A172 (cell line): ENCODE measurements around the gene OR4N2. TPM values are rescaled to one million over a fixed set of nuclear protein-coding genes. Genes with fewer than 3 reads are reported as not detected.
"Not testable (repeated sequence)": the region's sequence is repeated elsewhere in the genome, so short reads cannot be mapped to it uniquely, and the experiment has no call there.

Source experiments
- DNase-seq: peaks from one replicate; pipeline ENCODE4 v3.0.0-alpha.2; 2015; ENCODE audit warnings: low spot score
- total RNA-seq: library from RNA; depleted of rRNA; stranded (reverse); fragments of >200 nt; shearing (Covaris generic); gene quantifications from 2 replicates; pipeline ENCODE4 v1.2.3, GENCODE V29; 2014; rRNA removed

The OR4N2 gene
- total RNA-seq, 1 experiment from 2014 or later: not detected

- not testable (repeated sequence) for DNase-seq
Measured at GRCh38 chr14:19834203-19834848, 30.8 kb downstream of the OR4N2 start.

- no peak for DNase-seq
Measured at GRCh38 chr14:19838433-19838832, 34.9 kb downstream of the OR4N2 start.

- DNase-seq: no peak
Measured at GRCh38 chr14:19851365-19851764, 47.8 kb downstream of the OR4N2 start.

- DNase-seq: not testable (repeated sequence)
Measured at GRCh38 chr14:19866061-19866669, 62.6 kb downstream of the OR4N2 start.

GRCh38 chr14:19873178-19873577 is 69.6 kb downstream of the OR4N2 start:
- DNase-seq: no peak

GRCh38 chr14:19874842-19875241 is 71.3 kb downstream of the OR4N2 start, which contains the start of gene OR4K2:
Gene OR4K2 (plus strand): TSS chr14:19875142. CDS start chr14:19876268, 1,126 bp downstream.
- DNase-seq: no peak

- DNase-seq: peak; percentile 1
Measured at GRCh38 chr14:19878029-19878642, 74.6 kb downstream of the OR4N2 start.

Other genes starting within 250 kb of the OR4N2 start
- gene OR11H2, start 89.9 kb upstream of the OR4N2 start, total RNA-seq: not detected in 2 replicates
- not detected in 2 replicates for gene OR4Q3, start 60.2 kb upstream of the OR4N2 start, total RNA-seq
- gene OR4M1, start 30.3 kb upstream of the OR4N2 start, total RNA-seq: not detected in 2 replicates
- gene OR4K2, start 71.4 kb downstream of the OR4N2 start, total RNA-seq: not detected in 2 replicates
- not detected in 2 replicates for gene OR4K5, start 116.8 kb downstream of the OR4N2 start, total RNA-seq
- not detected in 2 replicates for gene OR4K1, start 127.1 kb downstream of the OR4N2 start, total RNA-seq
- gene OR4K15, start 171.8 kb downstream of the OR4N2 start, total RNA-seq: not detected in 2 replicates
- not detected in 2 replicates for gene OR4Q2, start 198.4 kb downstream of the OR4N2 start, total RNA-seq
- gene OR4K14, start 215.5 kb downstream of the OR4N2 start, total RNA-seq: not detected in 2 replicates
- not detected in 2 replicates for gene OR4K13, start 232.3 kb downstream of the OR4N2 start, total RNA-seq